ENCODE data around the gene SPATA17. TPM values are rescaled to one million over a fixed set of nuclear protein-coding genes. Genes with fewer than 3 reads are reported as not detected.

Gene SPATA17
- total and polyA plus RNA-seq, 2 of the 8 experiments (the other 6 are each of a cell fraction or from before 2014, with no cell fraction given): 0.17 to 0.48 TPM

DNA sequence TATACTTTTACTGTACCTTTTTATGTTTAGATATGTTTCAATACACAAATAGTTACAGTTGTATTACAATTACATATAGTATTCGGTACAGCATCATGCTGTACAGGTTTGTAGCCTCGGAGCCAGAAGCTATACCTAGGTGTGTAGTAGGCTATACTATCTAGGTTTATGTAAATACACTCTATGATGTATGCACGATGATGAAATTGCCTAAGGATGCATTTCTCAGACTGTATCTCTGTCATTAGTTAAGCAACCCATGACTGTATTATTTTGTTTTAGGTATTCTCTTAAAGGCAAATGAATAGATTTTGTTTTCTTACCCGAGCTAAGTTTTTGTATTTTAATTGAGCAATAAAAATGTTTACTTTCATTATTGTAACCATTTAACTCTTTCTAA lies 56.4 kb downstream of the SPATA17 start:
- Histone ChIP-seq H3K23ac (ENCODE audit: insufficient read length) (no peak overlapping the region), H3K9ac (replicated peaks in 1 of 4; ENCODE audit: extremely low read depth in 1 of 4, low read depth in 3 of 4, low read length in 3 of 4) (no peak overlapping the region), H3K27me3 (replicated peaks in 1 of 4; ENCODE audit: control insufficient read depth in 3 of 4, extremely low read depth in 1 of 4, insufficient read depth in 3 of 4, low read length in 3 of 4) (no peaks in the 10 kb centered on the region), H3K14ac (ENCODE audit: insufficient read length) (no peak overlapping the region), H3K9me3 (ENCODE audit: insufficient read depth in 2 of 2, low read depth in 1 of 2, low read length in 1 of 2) (no peaks in the 10 kb centered on the region), H2BK15ac (ENCODE audit: low read length) (no peak overlapping the region), H4K91ac (replicated peaks; ENCODE audit: insufficient read length, low read length) (no peak overlapping the region), H2BK12ac (ENCODE audit: low read depth, low read length) (no peak overlapping the region), H2BK120ac (replicated peaks; ENCODE audit: low read depth, low read length) (no peak overlapping the region), H4K20me1 (replicated peaks in 1 of 2; ENCODE audit: control insufficient read depth in 1 of 2, insufficient read depth in 2 of 2, low read length in 2 of 2) (no peaks in the 10 kb centered on the region), H3K23me2 (ENCODE audit: low read depth, low read length) (no peaks in the 10 kb centered on the region), H3K4me1 (replicated peaks in 1 of 4; ENCODE audit: control insufficient read depth in 3 of 4, insufficient read depth in 4 of 4, low read length in 3 of 4) (no peaks in the 10 kb centered on the region), H2AK5ac (ENCODE audit: low read depth, low read length) (no peak overlapping the region), H3K18ac (ENCODE audit: extremely low read depth, low read length) (no peak overlapping the region), H2BK20ac (ENCODE audit: low read length) (no peak overlapping the region), H3K36me3 (ENCODE audit: control insufficient read depth in 2 of 4, insufficient read depth in 4 of 4, low read length in 3 of 4) (no peaks in the 10 kb centered on the region), H3K79me2 (ENCODE audit: control insufficient read depth in 1 of 2, insufficient read depth in 2 of 2, low read length in 2 of 2) (no peaks in the 10 kb centered on the region), H4K5ac (ENCODE audit: insufficient read length, low read depth, low read length) (no peak overlapping the region), H3K79me1 (ENCODE audit: low read depth, low read length) (no peaks in the 10 kb centered on the region), H3K4me3 (ENCODE audit: extremely low read depth in 1 of 4, insufficient read depth in 2 of 4, low read depth in 3 of 4, low read length in 4 of 4) (no peak overlapping the region), H3K4me2 (ENCODE audit: insufficient read depth in 1 of 2, low read depth in 2 of 2, low read length in 2 of 2) (no peak overlapping the region), H3K56ac (replicated peaks; ENCODE audit: insufficient read length, low read depth, low read length) (no peak overlapping the region), H2AFZ (ENCODE audit: low read length) (no peak overlapping the region), H2BK5ac (ENCODE audit: low read depth, low read length) (no peak overlapping the region), H3K27ac (ENCODE audit: low read depth, low read length) (no peak overlapping the region), H4K8ac (ENCODE audit: extremely low read depth, insufficient read depth, low read length) (no peak overlapping the region), H3K4ac (replicated peaks; ENCODE audit: insufficient read length, low read depth, low read length) (no peak overlapping the region)
- FAIRE-seq: no peak
- ChIA-PET POLR2A (ENCODE audit: partially characterized antibody) (no interaction called here), CTCF (ENCODE audit: partially characterized antibody) (no interaction called here)
- no peak for DNase-seq (ENCODE audit: low read depth in 1 of 2, low spot score in 2 of 2)
- WGBS, 2 experiments (ENCODE audit: extremely low coverage in 1 of 2, insufficient coverage in 1 of 2, insufficient read length in 1 of 2, insufficient replicate concordance in 2 of 2, low coverage in 1 of 2, low lambda C conversion rate in 2 of 2, missing lambda C conversion rate in 1 of 2): 91% methylated on average over 4 of the region's 4 CpGs; no CpG with 5 or more reads in 1 of the 2 experiments
- TF ChIP-seq CBX5 (IDR thresholded peaks at IDR 0.05; ENCODE audit: low read depth, low read length) (no peak), POU5F1 (IDR thresholded peaks at IDR 0.05; ENCODE audit: low read depth, low read length) (no peak), TAF1 (IDR thresholded peaks at IDR 0.05; ENCODE audit: low read depth, low read length) (no peak), TCF12 (IDR thresholded peaks at IDR 0.05; ENCODE audit: low read depth, low read length) (no peak)
- TF ChIP-seq, protein P1, sequence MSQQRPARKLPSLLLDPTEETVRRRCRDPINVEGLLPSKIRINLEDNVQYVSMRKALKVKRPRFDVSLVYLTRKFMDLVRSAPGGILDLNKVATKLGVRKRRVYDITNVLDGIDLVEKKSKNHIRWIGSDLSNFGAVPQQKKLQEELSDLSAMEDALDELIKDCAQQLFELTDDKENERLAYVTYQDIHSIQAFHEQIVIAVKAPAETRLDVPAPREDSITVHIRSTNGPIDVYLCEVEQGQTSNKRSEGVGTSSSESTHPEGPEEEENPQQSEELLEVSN (IDR thresholded peaks at IDR 0.05): no peak

All from H1 (cell line).